HEK293 (cell line): ENCODE measurements around the gene MTUS2.

Source experiments
- BCL11A ChIP-seq: fragments of 450-650 bp; formaldehyde crosslinking; IDR thresholded peaks from 2 replicates; pipeline ENCODE4 v1.5.1; 2016; ENCODE audit warnings: low read depth, missing biosample characterization, missing genetic modification characterization
- CTCF ChIP-seq: fragments of 450-650 bp; formaldehyde crosslinking; IDR thresholded peaks from 2 replicates; pipeline ENCODE4 v1.5.1; 2016; ENCODE audit warnings: missing biosample characterization, missing genetic modification characterization
- KLF1 ChIP-seq: fragments of 450-650 bp; formaldehyde crosslinking; IDR thresholded peaks from 2 replicates; pipeline ENCODE4 v1.5.1; 2016; ENCODE audit warnings: missing biosample characterization, missing genetic modification characterization
- SP3 ChIP-seq: fragments of 450-650 bp; formaldehyde crosslinking; IDR thresholded peaks from 2 replicates; pipeline ENCODE4 v1.5.1; 2016; ENCODE audit warnings: missing biosample characterization, missing genetic modification characterization
- ZBTB48 ChIP-seq: fragments of 450-650 bp; formaldehyde crosslinking; IDR thresholded peaks from 2 replicates; pipeline ENCODE4 v1.5.1; 2016; ENCODE audit warnings: missing biosample characterization, missing genetic modification characterization
- ZNF10 ChIP-seq: fragments of 450-650 bp; formaldehyde crosslinking; IDR thresholded peaks from 2 replicates; pipeline ENCODE4 v1.5.1; 2017; ENCODE audit warnings: missing biosample characterization, missing genetic modification characterization
- ZNF280C ChIP-seq: fragments of 450-650 bp; formaldehyde crosslinking; IDR thresholded peaks from 2 replicates; pipeline ENCODE4 v1.5.1; 2016; ENCODE audit warnings: missing biosample characterization, missing genetic modification characterization
- ZNF404 ChIP-seq: fragments of 450-650 bp; formaldehyde crosslinking; IDR thresholded peaks from 2 replicates; pipeline ENCODE4 v1.5.1; 2017; ENCODE audit warnings: missing biosample characterization, missing genetic modification characterization
- ZNF76 ChIP-seq: fragments of 450-650 bp; formaldehyde crosslinking; IDR thresholded peaks from 2 replicates; pipeline ENCODE4; 2016; ENCODE audit warnings: low read depth, missing biosample characterization, missing genetic modification characterization, borderline replicate concordance
- ZNF791 ChIP-seq: fragments of 450-650 bp; formaldehyde crosslinking; IDR thresholded peaks from 2 replicates; pipeline ENCODE4 v1.5.1; 2016; ENCODE audit warnings: missing biosample characterization, missing genetic modification characterization
- TF ChIP-seq, protein P1 (sequence below): fragments of 450-650 bp; formaldehyde crosslinking; IDR thresholded peaks from 2 replicates; pipeline ENCODE4 v1.5.1; 2016; ENCODE audit warnings: missing biosample characterization, missing genetic modification characterization

- no peak for TF ChIP-seq ZNF280C (tag by site-specific recombination)
- TF ChIP-seq ZNF404 (tag by site-specific recombination), result no peak
- TF ChIP-seq BCL11A, result no peak
- no peak for TF ChIP-seq ZNF76 (tag by site-specific recombination)
- no peak for TF ChIP-seq ZNF791 (tag by site-specific recombination)
- TF ChIP-seq SP3 (tag by site-specific recombination), result no peak
- no peak for TF ChIP-seq KLF1 (tag by site-specific recombination)
- TF ChIP-seq ZBTB48 (tag by site-specific recombination), result no peak
- no peak for TF ChIP-seq ZNF10 (tag by site-specific recombination)
- TF ChIP-seq, protein P1, sequence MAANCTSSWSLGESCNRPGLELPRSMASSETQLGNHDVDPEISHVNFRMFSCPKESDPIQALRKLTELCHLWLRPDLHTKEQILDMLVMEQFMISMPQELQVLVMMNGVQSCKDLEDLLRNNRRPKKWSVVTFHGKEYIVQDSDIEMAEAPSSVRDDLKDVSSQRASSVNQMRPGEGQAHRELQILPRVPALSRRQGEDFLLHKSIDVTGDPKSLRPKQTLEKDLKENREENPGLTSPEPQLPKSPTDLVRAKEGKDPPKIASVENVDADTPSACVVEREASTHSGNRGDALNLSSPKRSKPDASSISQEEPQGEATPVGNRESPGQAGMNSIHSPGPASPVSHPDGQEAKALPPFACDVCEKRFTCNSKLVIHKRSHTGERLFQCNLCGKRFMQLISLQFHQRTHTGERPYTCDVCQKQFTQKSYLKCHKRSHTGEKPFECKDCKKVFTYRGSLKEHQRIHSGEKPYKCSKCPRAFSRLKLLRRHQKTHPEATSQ, result no peak
- TF ChIP-seq CTCF, result no peak
Measured at GRCh38 chr13:29436291-29436690, 616.2 kb downstream of the MTUS2 start.
